HepG2 (cell line): Measurements from ENCODE around the gene ARFGAP3. TPM values are rescaled to one million over a fixed set of nuclear protein-coding genes. Genes with fewer than 3 reads are reported as not detected.

Experiments used
- ATAC-seq: fragments of 200-7000 bp; cut with Tn5 transposase; 3 replicates; pipeline ENCODE4 v1.9.1; 2020; ENCODE audit warnings: mild to moderate bottlenecking, moderate library complexity
- BruUV-seq: library from RNA; stranded (reverse); fragments of 400-500 nt; replicated peaks from 2 replicates; lab custom pipeline; 2021; lab: Mats Ljungman, UMichigan
- CTCF ChIA-PET: fragments of 300-600 bp; formaldehyde crosslinking; extraction: SDS; loops from one replicate; lab custom pipeline; 2021; ENCODE audit warnings: low total read pairs, inconsistent platforms, low intra/inter-chr PET ratio; lab: Yijun Ruan, JAX
- POLR2A ChIA-PET: fragments of 350-600 bp; sonication (Branson Sonifier 250); formaldehyde crosslinking; loops from one replicate; lab custom pipeline; 2020; ENCODE audit warnings: antibody characterized with exemption, inconsistent platforms; lab: Yijun Ruan, JAX
- DNase-seq: peaks from one replicate; pipeline ENCODE4 v3.0.0-alpha.2; 2015; ENCODE audit warnings: low spot score
- FAIRE-seq: peaks from 3 replicates; lab custom pipeline; 2011; peaks lifted over from hg19 to GRCh38; lab: Jason Lieb, UNC
- H2AFZ ChIP-seq: one replicate; pipeline ENCODE4 v1.6.1; 2011; ENCODE audit warnings: low read length, inconsistent platforms
- H3K27ac ChIP-seq: fragments of 300-600 bp; 3 replicates; pipeline ENCODE4 v1.8.0; 2011; ENCODE audit warnings: mixed run types, mild to moderate bottlenecking, mixed read lengths, low read length, inconsistent platforms; ENCODE audit not compliant: insufficient read depth; ENCODE audit errors: extremely low read length
- H3K27me3 ChIP-seq, 2 experiments: fragments of 200-600 bp in 1 of 2; 2 replicates in 1 of 2; 3 replicates in 1 of 2; pipeline versions ENCODE4 v1.6.0 to v1.8.0; 2011; ENCODE audit warnings: low read length in 2 of 2, mild to moderate bottlenecking in 2 of 2, moderate library complexity in 2 of 2, inconsistent platforms in 1 of 2; ENCODE audit not compliant: insufficient read depth in 2 of 2, control insufficient read depth in 1 of 2
- H3K36me3 ChIP-seq, 2 experiments: fragments of 200-600 bp in 1 of 2; replicated peaks in 1 of 2; 2 replicates in 1 of 2; 3 replicates in 1 of 2; pipeline versions ENCODE4 v1.5.1 to v1.8.0; 2011; ENCODE audit warnings: low read length in 2 of 2, inconsistent platforms in 1 of 2; ENCODE audit not compliant: insufficient read depth in 2 of 2, control insufficient read depth in 1 of 2
- H3K4me1 ChIP-seq: 2 replicates; pipeline ENCODE4 v1.5.1; 2012; ENCODE audit warnings: low read length, inconsistent platforms; ENCODE audit not compliant: insufficient read depth
- H3K4me2 ChIP-seq: 2 replicates; pipeline ENCODE4 v1.6.0; 2011; ENCODE audit warnings: low read depth, low read length, inconsistent platforms
- H3K4me3 ChIP-seq, 3 experiments: fragments of 200-600 bp in 1 of 3; sonication (generic), shearing (Covaris generic) in 1 of 3; replicated peaks in 1 of 3; 2 replicates each; pipeline ENCODE4 v1.5.1; 2011 to 2016; ENCODE audit warnings: low read length in 3 of 3, inconsistent platforms in 2 of 3, low read depth in 2 of 3, mild to moderate bottlenecking in 2 of 3, control low read depth in 1 of 3, mixed read lengths in 1 of 3; ENCODE audit not compliant: insufficient read depth in 1 of 3
- H3K79me2 ChIP-seq: one replicate; pipeline ENCODE4 v1.6.1; 2011; ENCODE audit warnings: low read length, inconsistent platforms; ENCODE audit not compliant: insufficient read depth
- H3K9ac ChIP-seq: 2 replicates; pipeline ENCODE4 v1.6.0; 2011; ENCODE audit warnings: mild to moderate bottlenecking, low read depth, low read length, inconsistent platforms; ENCODE audit not compliant: insufficient read depth
- H3K9me3 ChIP-seq: 2 replicates; pipeline ENCODE4 v1.5.1; 2012; ENCODE audit warnings: mild to moderate bottlenecking, low read length
- H4K20me1 ChIP-seq: 2 replicates; pipeline ENCODE4 v1.6.0; 2011; ENCODE audit warnings: inconsistent platforms, mild to moderate bottlenecking, low read length, moderate library complexity; ENCODE audit not compliant: insufficient read depth
- ATF6 ChIP-seq: sonication (generic); formaldehyde crosslinking; conservative IDR thresholded peaks from 2 replicates; pipeline ENCODE4 v1.4.0; 2020; ENCODE audit warnings: missing genetic modification reagents
- CBX2 ChIP-seq, 2 experiments: fragments of 200-600 bp in 1 of 2; sonication (generic); formaldehyde crosslinking in 1 of 2; IDR thresholded peaks; 2 replicates each; pipeline versions ENCODE4 v1.7.0 to v1.8.1; 2018 to 2022; ENCODE audit warnings: low read depth in 2 of 2, low read length in 1 of 2, mild to moderate bottlenecking in 1 of 2, missing genetic modification reagents in 1 of 2
- CENPBD1 ChIP-seq: sonication (generic); formaldehyde crosslinking; IDR thresholded peaks from 2 replicates; pipeline ENCODE4 v1.8.0; 2022; ENCODE audit warnings: missing genetic modification reagents, low read depth, mild to moderate bottlenecking, borderline replicate concordance
- EP300 ChIP-seq, 3 experiments: sonication (generic) in 1 of 3; formaldehyde crosslinking in 1 of 3; IDR thresholded peaks; 2 replicates each; pipeline versions ENCODE4 v1.5.1 to v1.6.1; 2011 to 2020; ENCODE audit warnings: low read depth in 2 of 3, low read length in 2 of 3, borderline replicate concordance in 1 of 3, improper control_type of control experiment in 1 of 3, mild to moderate bottlenecking in 1 of 3, missing genetic modification reagents in 1 of 3, moderate library complexity in 1 of 3
- GPN1 ChIP-seq: sonication (generic); formaldehyde crosslinking; IDR thresholded peaks from 2 replicates; pipeline ENCODE4 v1.5.1; 2020; ENCODE audit warnings: missing genetic modification reagents, borderline replicate concordance
- HNF1B ChIP-seq: sonication (generic); formaldehyde crosslinking; IDR thresholded peaks from 2 replicates; pipeline ENCODE4 v1.5.1; 2020; ENCODE audit warnings: mild to moderate bottlenecking, moderate library complexity, missing genetic modification reagents
- JDP2 ChIP-seq: sonication (generic); formaldehyde crosslinking; IDR thresholded peaks from 2 replicates; pipeline ENCODE4 v1.8.1; 2022; ENCODE audit warnings: missing genetic modification reagents, borderline replicate concordance
- KDM2A ChIP-seq: sonication (generic); formaldehyde crosslinking; IDR thresholded peaks from 2 replicates; pipeline ENCODE4 v1.4.0; 2020; ENCODE audit warnings: low read depth, missing genetic modification reagents, borderline replicate concordance
- KDM4B ChIP-seq: sonication (generic); formaldehyde crosslinking; IDR thresholded peaks from 2 replicates; pipeline ENCODE4 v1.4.0; 2020; ENCODE audit warnings: missing genetic modification reagents
- NFYB ChIP-seq: sonication (generic); formaldehyde crosslinking; IDR thresholded peaks from 2 replicates; pipeline ENCODE4 v1.4.0; 2020; ENCODE audit warnings: missing genetic modification reagents
- PHB2 ChIP-seq: fragments of 450-650 bp; IDR thresholded peaks from 2 replicates; pipeline ENCODE4 v1.6.1; 2018; ENCODE audit not compliant: partially characterized antibody
- PHF5A ChIP-seq: IDR thresholded peaks from one replicate; pipeline ENCODE4 v1.6.1; 2018; ENCODE audit warnings: low read depth, missing genetic modification reagents; ENCODE audit not compliant: unreplicated experiment
- POLR2A ChIP-seq, 2 experiments: IDR thresholded peaks; 2 replicates each; pipeline ENCODE4 v1.6.1; 2011; ENCODE audit warnings: low read depth in 2 of 2, low read length in 2 of 2, mild to moderate bottlenecking in 1 of 2, moderate library complexity in 1 of 2; ENCODE audit not compliant: insufficient read depth in 1 of 2
- RELA ChIP-seq: sonication (generic); formaldehyde crosslinking; IDR thresholded peaks from 2 replicates; pipeline ENCODE4 v1.4.0; 2020; ENCODE audit warnings: missing genetic modification reagents
- SUZ12 ChIP-seq: fragments of 150-350 bp; IDR thresholded peaks from 2 replicates; pipeline ENCODE4 v1.6.1; 2014; ENCODE audit warnings: low read depth, low read length
- ZC3H13 ChIP-seq: sonication (generic); formaldehyde crosslinking; IDR thresholded peaks from 2 replicates; pipeline ENCODE4 v1.8.1; 2023; ENCODE audit warnings: mild to moderate bottlenecking, missing genetic modification reagents, moderate library complexity
- ZNF121 ChIP-seq: sonication (generic); formaldehyde crosslinking; IDR thresholded peaks from 2 replicates; pipeline ENCODE4 v1.5.0; 2020; ENCODE audit warnings: mild to moderate bottlenecking, missing genetic modification reagents
- ZNF34 ChIP-seq: sonication (generic); formaldehyde crosslinking; IDR thresholded peaks from 2 replicates; pipeline ENCODE4 v1.4.0; 2020; ENCODE audit warnings: mild to moderate bottlenecking, missing genetic modification reagents, borderline replicate concordance
- ZNF598 ChIP-seq: sonication (generic); formaldehyde crosslinking; IDR thresholded peaks from 2 replicates; pipeline ENCODE4 v1.5.1; 2020; ENCODE audit warnings: mild to moderate bottlenecking, missing genetic modification reagents, borderline replicate concordance
- ZNF670 ChIP-seq: sonication (generic); formaldehyde crosslinking; IDR thresholded peaks from 2 replicates; pipeline ENCODE4 v1.8.0; 2022; ENCODE audit warnings: mild to moderate bottlenecking, missing genetic modification reagents, borderline replicate concordance
- WGBS: methylation state at CpG from one replicate; pipeline ENCODE4 v1.1.6; 2017; ENCODE audit warnings: low lambda C conversion rate; 5-methylcytosine and 5-hydroxymethylcytosine counted together
- in situ Hi-C: cut with HindIII; loops from 2 replicates; pipeline ENCODE4 v1.10.0; 2017; ENCODE audit warnings: low pct_unique_long_range_greater_than_20kb; ENCODE audit not compliant: extremely low pct_ligation_motif_present
- intact Hi-C: fragments of 100-400 bp; cut with micrococcal nuclease; formaldehyde crosslinking; loops from one replicate; pipeline ENCODE4 v1.10.0; 2022; ENCODE audit not compliant: unreplicated experiment
- polyA plus RNA-seq, 8 experiments: library from polyadenylated mRNA; depleted of rRNA in 3 of 8; stranded (reverse) in 7 of 8; unstranded in 1 of 8; fragments of >200 nt; fragmentation: Illumina TruSeq in 4 of 8; extraction: Trizol in 4 of 8; gene quantifications; 2 replicates each; pipeline versions ENCODE4 v1.2.1 to v1.2.3, GENCODE V29; 2011 to 2016; ENCODE audit warnings: low read depth in 4 of 8, missing spikeins in 1 of 8, mixed read lengths in 1 of 8; ENCODE audit not compliant: insufficient read depth in 1 of 8
- total RNA-seq, 5 experiments: library from RNA; depleted of rRNA; stranded (reverse); fragments of >200 nt; fragmentation: Illumina TruSeq; extraction: Trizol; gene quantifications; 2 replicates each; pipeline ENCODE4 v1.2.3, GENCODE V29; 2016; ENCODE audit warnings: low read depth in 1 of 5

The ARFGAP3 gene
- total and polyA plus RNA-seq, 2 of the 13 experiments (the other 11 are each of a cell fraction or from before 2014, with no cell fraction given) = 41.7 to 61.6 TPM

- BruUV-seq = no TSS peak
- DNase-seq (no peak), FAIRE-seq (no peak), ATAC-seq (no peak)
- WGBS = 95% methylated on average over 7 of the region's 7 CpGs
- ChIA-PET POLR2A (interaction anchor here (0.7 kb wide), 1 partner anchor 74 kb away, joined by 3 read pairs; no protein-coding TSS in a partner anchor), CTCF (no interaction called here)
- Histone ChIP-seq H3K9ac (no peak overlapping the region), H3K9me3 (no peaks in the 10 kb centered on the region), H3K4me3 (no peak overlapping the region), H3K36me3 (peaks cover 41 to 89% of the 10 kb centered on the region in 2 experiments), H3K4me1 (no peaks in the 10 kb centered on the region), H3K79me2 (no peaks in the 10 kb centered on the region), H3K27ac (no peak overlapping the region), H3K27me3 (no peaks in the 10 kb centered on the region), H4K20me1 (no peaks in the 10 kb centered on the region), H2AFZ (no peak overlapping the region), H3K4me2 (no peak overlapping the region)
- in situ Hi-C loops = no loop called here
- TF ChIP-seq RELA (CRISPR knock-in tag) (no peak), ZC3H13 (CRISPR knock-in tag) (no peak), CENPBD1 (CRISPR knock-in tag) (no peak), ATF6 (CRISPR knock-in tag) (no peak), KDM4B (CRISPR knock-in tag) (no peak), CBX2 (IDR thresholded peaks at IDR 0.05; ENCODE audit: low read depth, low read length) (no peak), CBX2 (CRISPR knock-in tag; IDR thresholded peaks at IDR 0.05; ENCODE audit: low read depth) (no peak), SUZ12 (no peak), NFYB (no peak), KDM2A (CRISPR knock-in tag) (no peak), EP300 (IDR thresholded peaks at IDR 0.05; ENCODE audit: low read depth in 2 of 2, low read length in 2 of 2) (no peak), EP300 (CRISPR knock-in tag; IDR thresholded peaks at IDR 0.05; ENCODE audit: borderline replicate concordance) (no peak), ZNF34 (no peak), ZNF598 (CRISPR knock-in tag) (no peak), ZNF670 (CRISPR knock-in tag) (no peak), ZNF121 (no peak), PHF5A (no peak), POLR2A (IDR thresholded peaks at IDR 0.05; ENCODE audit: insufficient read depth in 1 of 2, low read depth in 2 of 2, low read length in 2 of 2) (no peak), JDP2 (CRISPR knock-in tag) (no peak), PHB2 (no peak), HNF1B (no peak), GPN1 (no peak)
- intact Hi-C loops = no loop called here
These were observed 16.9 kb upstream of the ARFGAP3 start for GRCh38 chr22:42874010-42874409.
